GM23338 (cell line): Measurements from ENCODE around the gene RRP1. TPM values are rescaled to one million over a fixed set of nuclear protein-coding genes. Genes with fewer than 3 reads are reported as not detected.

Experiments
- EZH2 ChIP-seq: fragments of 200-600 bp; sonication (generic); IDR thresholded peaks from one replicate; pipeline ENCODE4 v1.8.0; 2017; ENCODE audit warnings: antibody characterized with exemption, mild to moderate bottlenecking, low read depth; ENCODE audit not compliant: unreplicated experiment
- NANOG ChIP-seq: IDR thresholded peaks from 2 replicates; pipeline ENCODE4 v1.6.1; 2016; ENCODE audit warnings: antibody characterized with exemption, borderline replicate concordance
- POLR2AphosphoS5 ChIP-seq: IDR thresholded peaks from 2 replicates; pipeline ENCODE4 v1.6.1; 2016; ENCODE audit warnings: antibody characterized with exemption, low read depth
- STAT1 ChIP-seq: IDR thresholded peaks from one replicate; pipeline ENCODE4 v1.6.1; 2016; ENCODE audit warnings: antibody characterized with exemption; ENCODE audit not compliant: unreplicated experiment
- ZNF114 ChIP-seq: fragments of 250-450 bp; sonication (Bioruptor Pico); IDR thresholded peaks from 2 replicates; pipeline ENCODE4 v1.5.0; 2020; ENCODE audit warnings: mild to moderate bottlenecking, moderate library complexity
- polyA plus RNA-seq: library from polyadenylated mRNA; unstranded; fragments of >200 nt; fragmentation: Nextera tagmentation; extraction: Ambion mirVana; gene quantifications from 2 replicates; pipeline ENCODE4 v1.2.1, GENCODE V29; 2016
- total RNA-seq: library from RNA; depleted of rRNA; stranded (reverse); fragments of >200 nt; shearing (Covaris generic); gene quantifications from 2 replicates; pipeline ENCODE4 v1.2.3, GENCODE V29; 2014
- TF ChIP-seq, protein P1 (sequence below): fragments of 250-450 bp; sonication (Bioruptor Pico); IDR thresholded peaks from 2 replicates; pipeline ENCODE4 v1.5.0; 2020; ENCODE audit warnings: mild to moderate bottlenecking, moderate library complexity
- TF ChIP-seq, protein P2 (sequence below), 2 experiments: fragments of 200-600 bp in 1 of 2; sonication (generic) in 1 of 2; conservative IDR thresholded peaks; 2 replicates each; pipeline versions ENCODE4 v1.5.1 to v1.6.1; 2016 to 2017; ENCODE audit warnings: antibody characterized with exemption in 2 of 2, low read depth in 2 of 2, mild to moderate bottlenecking in 2 of 2, moderate library complexity in 1 of 2

Gene RRP1
- total and polyA plus RNA-seq, 2 experiments from 2014 or later = 36.5 to 63.5 TPM

DNA sequence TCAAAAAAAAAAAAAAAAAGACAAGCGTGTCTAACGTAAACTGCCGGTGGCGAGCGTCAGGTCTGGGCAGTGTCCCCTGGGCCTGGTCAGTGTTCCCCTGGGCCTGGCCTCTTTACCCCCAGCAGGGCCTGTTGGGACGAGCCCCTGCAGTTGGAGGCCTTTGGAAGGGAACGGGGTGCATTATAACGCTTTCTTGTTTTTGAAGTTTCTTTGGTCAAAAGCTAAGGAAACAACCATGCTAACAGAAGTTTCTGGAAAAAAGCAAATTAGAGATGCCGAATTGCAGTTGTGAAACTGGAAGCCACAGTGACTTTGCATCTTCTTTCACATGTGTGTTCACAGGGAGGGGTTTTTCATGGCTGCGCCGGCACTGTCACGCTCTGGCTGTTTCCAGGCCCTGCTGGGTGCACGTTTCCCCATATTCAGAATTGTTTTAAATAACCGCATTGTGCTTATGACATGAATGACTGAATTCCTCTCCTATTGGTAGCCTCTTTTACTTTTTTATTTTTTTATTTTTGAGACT lies 16.0 kb downstream of the RRP1 start (continued):
- TF ChIP-seq, protein P1, sequence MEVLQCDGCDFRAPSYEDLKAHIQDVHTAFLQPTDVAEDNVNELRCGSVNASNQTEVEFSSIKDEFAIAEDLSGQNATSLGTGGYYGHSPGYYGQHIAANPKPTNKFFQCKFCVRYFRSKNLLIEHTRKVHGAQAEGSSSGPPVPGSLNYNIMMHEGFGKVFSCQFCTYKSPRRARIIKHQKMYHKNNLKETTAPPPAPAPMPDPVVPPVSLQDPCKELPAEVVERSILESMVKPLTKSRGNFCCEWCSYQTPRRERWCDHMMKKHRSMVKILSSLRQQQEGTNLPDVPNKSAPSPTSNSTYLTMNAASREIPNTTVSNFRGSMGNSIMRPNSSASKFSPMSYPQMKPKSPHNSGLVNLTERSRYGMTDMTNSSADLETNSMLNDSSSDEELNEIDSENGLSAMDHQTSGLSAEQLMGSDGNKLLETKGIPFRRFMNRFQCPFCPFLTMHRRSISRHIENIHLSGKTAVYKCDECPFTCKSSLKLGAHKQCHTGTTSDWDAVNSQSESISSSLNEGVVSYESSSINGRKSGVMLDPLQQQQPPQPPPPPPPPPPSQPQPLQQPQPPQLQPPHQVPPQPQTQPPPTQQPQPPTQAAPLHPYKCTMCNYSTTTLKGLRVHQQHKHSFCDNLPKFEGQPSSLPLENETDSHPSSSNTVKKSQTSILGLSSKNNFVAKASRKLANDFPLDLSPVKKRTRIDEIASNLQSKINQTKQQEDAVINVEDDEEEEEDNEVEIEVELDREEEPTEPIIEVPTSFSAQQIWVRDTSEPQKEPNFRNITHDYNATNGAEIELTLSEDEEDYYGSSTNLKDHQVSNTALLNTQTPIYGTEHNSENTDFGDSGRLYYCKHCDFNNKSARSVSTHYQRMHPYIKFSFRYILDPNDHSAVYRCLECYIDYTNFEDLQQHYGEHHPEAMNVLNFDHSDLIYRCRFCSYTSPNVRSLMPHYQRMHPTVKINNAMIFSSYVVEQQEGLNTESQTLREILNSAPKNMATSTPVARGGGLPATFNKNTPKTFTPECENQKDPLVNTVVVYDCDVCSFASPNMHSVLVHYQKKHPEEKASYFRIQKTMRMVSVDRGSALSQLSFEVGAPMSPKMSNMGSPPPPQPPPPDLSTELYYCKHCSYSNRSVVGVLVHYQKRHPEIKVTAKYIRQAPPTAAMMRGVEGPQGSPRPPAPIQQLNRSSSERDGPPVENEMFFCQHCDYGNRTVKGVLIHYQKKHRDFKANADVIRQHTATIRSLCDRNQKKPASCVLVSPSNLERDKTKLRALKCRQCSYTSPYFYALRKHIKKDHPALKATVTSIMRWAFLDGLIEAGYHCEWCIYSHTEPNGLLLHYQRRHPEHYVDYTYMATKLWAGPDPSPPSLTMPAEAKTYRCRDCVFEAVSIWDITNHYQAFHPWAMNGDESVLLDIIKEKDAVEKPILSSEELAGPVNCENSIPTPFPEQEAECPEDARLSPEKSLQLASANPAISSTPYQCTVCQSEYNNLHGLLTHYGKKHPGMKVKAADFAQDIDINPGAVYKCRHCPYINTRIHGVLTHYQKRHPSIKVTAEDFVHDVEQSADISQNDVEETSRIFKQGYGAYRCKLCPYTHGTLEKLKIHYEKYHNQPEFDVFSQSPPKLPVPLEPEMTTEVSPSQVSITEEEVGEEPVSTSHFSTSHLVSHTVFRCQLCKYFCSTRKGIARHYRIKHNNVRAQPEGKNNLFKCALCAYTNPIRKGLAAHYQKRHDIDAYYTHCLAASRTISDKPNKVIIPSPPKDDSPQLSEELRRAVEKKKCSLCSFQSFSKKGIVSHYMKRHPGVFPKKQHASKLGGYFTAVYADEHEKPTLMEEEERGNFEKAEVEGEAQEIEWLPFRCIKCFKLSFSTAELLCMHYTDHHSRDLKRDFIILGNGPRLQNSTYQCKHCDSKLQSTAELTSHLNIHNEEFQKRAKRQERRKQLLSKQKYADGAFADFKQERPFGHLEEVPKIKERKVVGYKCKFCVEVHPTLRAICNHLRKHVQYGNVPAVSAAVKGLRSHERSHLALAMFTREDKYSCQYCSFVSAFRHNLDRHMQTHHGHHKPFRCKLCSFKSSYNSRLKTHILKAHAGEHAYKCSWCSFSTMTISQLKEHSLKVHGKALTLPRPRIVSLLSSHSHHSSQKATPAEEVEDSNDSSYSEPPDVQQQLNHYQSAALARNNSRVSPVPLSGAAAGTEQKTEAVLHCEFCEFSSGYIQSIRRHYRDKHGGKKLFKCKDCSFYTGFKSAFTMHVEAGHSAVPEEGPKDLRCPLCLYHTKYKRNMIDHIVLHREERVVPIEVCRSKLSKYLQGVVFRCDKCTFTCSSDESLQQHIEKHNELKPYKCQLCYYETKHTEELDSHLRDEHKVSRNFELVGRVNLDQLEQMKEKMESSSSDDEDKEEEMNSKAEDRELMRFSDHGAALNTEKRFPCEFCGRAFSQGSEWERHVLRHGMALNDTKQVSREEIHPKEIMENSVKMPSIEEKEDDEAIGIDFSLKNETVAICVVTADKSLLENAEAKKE (CRISPR knock-in tag) = no peak
- TF ChIP-seq STAT1 (no peak), EZH2 (no peak), ZNF114 (CRISPR knock-in tag) (no peak), POLR2AphosphoS5 (no peak), NANOG (no peak)
- TF ChIP-seq, protein P2, sequence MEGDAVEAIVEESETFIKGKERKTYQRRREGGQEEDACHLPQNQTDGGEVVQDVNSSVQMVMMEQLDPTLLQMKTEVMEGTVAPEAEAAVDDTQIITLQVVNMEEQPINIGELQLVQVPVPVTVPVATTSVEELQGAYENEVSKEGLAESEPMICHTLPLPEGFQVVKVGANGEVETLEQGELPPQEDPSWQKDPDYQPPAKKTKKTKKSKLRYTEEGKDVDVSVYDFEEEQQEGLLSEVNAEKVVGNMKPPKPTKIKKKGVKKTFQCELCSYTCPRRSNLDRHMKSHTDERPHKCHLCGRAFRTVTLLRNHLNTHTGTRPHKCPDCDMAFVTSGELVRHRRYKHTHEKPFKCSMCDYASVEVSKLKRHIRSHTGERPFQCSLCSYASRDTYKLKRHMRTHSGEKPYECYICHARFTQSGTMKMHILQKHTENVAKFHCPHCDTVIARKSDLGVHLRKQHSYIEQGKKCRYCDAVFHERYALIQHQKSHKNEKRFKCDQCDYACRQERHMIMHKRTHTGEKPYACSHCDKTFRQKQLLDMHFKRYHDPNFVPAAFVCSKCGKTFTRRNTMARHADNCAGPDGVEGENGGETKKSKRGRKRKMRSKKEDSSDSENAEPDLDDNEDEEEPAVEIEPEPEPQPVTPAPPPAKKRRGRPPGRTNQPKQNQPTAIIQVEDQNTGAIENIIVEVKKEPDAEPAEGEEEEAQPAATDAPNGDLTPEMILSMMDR (conservative IDR thresholded peaks at IDR 0.05; ENCODE audit: low read depth in 2 of 2) = no peak
